Fibroblast of lung (primary cell): ENCODE data around the gene KRTAP3-1.

Experiments
- EZH2 ChIP-seq: IDR thresholded peaks from 2 replicates; pipeline ENCODE4 v1.5.1; 2012; ENCODE audit warnings: low read length, control low read depth, mild to moderate bottlenecking; ENCODE audit errors: missing control alignments
- TF ChIP-seq, protein P1 (sequence below), 2 donors: IDR thresholded peaks in 1 of 2; conservative IDR thresholded peaks in 1 of 2; 1 replicate in 1 of 2; 2 replicates in 1 of 2; pipeline ENCODE4 v1.5.1; 2011 to 2012; ENCODE audit warnings: low read length in 2 of 2, control low read depth in 1 of 2, inconsistent platforms in 1 of 2, low read depth in 1 of 2, mild to moderate bottlenecking in 1 of 2

- TF ChIP-seq, protein P1, sequence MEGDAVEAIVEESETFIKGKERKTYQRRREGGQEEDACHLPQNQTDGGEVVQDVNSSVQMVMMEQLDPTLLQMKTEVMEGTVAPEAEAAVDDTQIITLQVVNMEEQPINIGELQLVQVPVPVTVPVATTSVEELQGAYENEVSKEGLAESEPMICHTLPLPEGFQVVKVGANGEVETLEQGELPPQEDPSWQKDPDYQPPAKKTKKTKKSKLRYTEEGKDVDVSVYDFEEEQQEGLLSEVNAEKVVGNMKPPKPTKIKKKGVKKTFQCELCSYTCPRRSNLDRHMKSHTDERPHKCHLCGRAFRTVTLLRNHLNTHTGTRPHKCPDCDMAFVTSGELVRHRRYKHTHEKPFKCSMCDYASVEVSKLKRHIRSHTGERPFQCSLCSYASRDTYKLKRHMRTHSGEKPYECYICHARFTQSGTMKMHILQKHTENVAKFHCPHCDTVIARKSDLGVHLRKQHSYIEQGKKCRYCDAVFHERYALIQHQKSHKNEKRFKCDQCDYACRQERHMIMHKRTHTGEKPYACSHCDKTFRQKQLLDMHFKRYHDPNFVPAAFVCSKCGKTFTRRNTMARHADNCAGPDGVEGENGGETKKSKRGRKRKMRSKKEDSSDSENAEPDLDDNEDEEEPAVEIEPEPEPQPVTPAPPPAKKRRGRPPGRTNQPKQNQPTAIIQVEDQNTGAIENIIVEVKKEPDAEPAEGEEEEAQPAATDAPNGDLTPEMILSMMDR (conservative IDR thresholded peaks at IDR 0.05 in 1 of 2, IDR thresholded peaks at IDR 0.05 in 1 of 2; ENCODE audit: low read depth in 1 of 2, low read length in 2 of 2) = no peak
- no peak for TF ChIP-seq EZH2
Measured at GRCh38 chr17:41004397-41004796, 4.5 kb downstream of the KRTAP3-1 start.
